HCT116 (cell line): Measurements from ENCODE around the gene ARID3A. TPM values are rescaled to one million over a fixed set of nuclear protein-coding genes. Genes with fewer than 3 reads are reported as not detected.

Experiments
- ATAC-seq: fragments of 200-7000 bp; cut with Tn5 transposase; 2 replicates; pipeline ENCODE4 v1.9.1; 2020; ENCODE audit warnings: mild to moderate bottlenecking, moderate library complexity
- BruUV-seq: library from RNA; stranded (reverse); fragments of 400-500 nt; replicated peaks from 2 replicates; lab custom pipeline; 2021; lab: Mats Ljungman, UMichigan
- CTCF ChIA-PET: fragments of 300-600 bp; sonication (Branson Sonifier 250); formaldehyde crosslinking; loops from one replicate; lab custom pipeline; 2021; ENCODE audit warnings: antibody characterized with exemption; lab: Charles Lee
- POLR2A ChIA-PET: fragments of 300-600, 350-600 bp; sonication (Branson Sonifier 250); formaldehyde crosslinking; loops from one replicate; lab custom pipeline; 2021; ENCODE audit warnings: antibody characterized with exemption; lab: Charles Lee
- RAD21 ChIA-PET, 2 experiments: fragments of 300-600 bp; sonication (Branson Sonifier 250); formaldehyde crosslinking; loops; one replicate each; lab custom pipeline; 2023; ENCODE audit warnings: low total read pairs in 2 of 2; ENCODE audit not compliant: uncharacterized antibody in 2 of 2, unreplicated experiment in 2 of 2, low non-redundant PET in 1 of 2; lab: Charles Lee
- DNase-seq: peaks from one replicate; pipeline ENCODE4 v3.0.0-alpha.2; 2010; ENCODE audit warnings: low read depth, low spot score
- H2AFZ ChIP-seq: fragments of 200-600 bp; shearing (Covaris generic), sonication (generic); 2 replicates; pipeline ENCODE4 v1.6.1; 2017; ENCODE audit warnings: low read depth, mixed run types, mixed read lengths, antibody characterized with exemption, low read length; ENCODE audit not compliant: poor library complexity, severe bottlenecking
- H3K27ac ChIP-seq: 2 replicates; pipeline ENCODE4 v1.5.1; 2012; ENCODE audit warnings: low read depth, low read length
- H3K27me3 ChIP-seq: fragments of 200-600 bp; sonication (generic); 2 replicates; pipeline ENCODE4 v1.6.1; 2016; ENCODE audit warnings: mixed run types, low read length, mixed read lengths; ENCODE audit not compliant: insufficient read depth
- H3K36me3 ChIP-seq, 2 experiments: fragments of 200-500 bp in 1 of 2; fragments of 200-600 bp in 1 of 2; sonication (Bioruptor generic) in 1 of 2; sonication (generic) in 1 of 2; 2 replicates each; pipeline versions ENCODE4 v1.5.1 to v1.6.1; 2014 to 2016; ENCODE audit warnings: low read length in 2 of 2, inconsistent platforms in 1 of 2, mixed read lengths in 1 of 2, mixed run types in 1 of 2; ENCODE audit not compliant: insufficient read depth in 2 of 2, control insufficient read depth in 1 of 2
- H3K4me1 ChIP-seq, 2 experiments: fragments of 200-600 bp in 1 of 2; sonication (generic) in 1 of 2; 2 replicates each; pipeline versions ENCODE4 v1.5.1 to v1.6.1; 2012 to 2017; ENCODE audit warnings: low read length in 2 of 2, inconsistent platforms in 1 of 2, mild to moderate bottlenecking in 1 of 2, mixed read lengths in 1 of 2, mixed run types in 1 of 2, moderate library complexity in 1 of 2; ENCODE audit not compliant: insufficient read depth in 2 of 2, control insufficient read depth in 1 of 2
- H3K4me2 ChIP-seq: fragments of 200-600 bp; sonication (generic); 2 replicates; pipeline ENCODE4 v1.6.1; 2017; ENCODE audit warnings: mixed run types, low read length, mixed read lengths
- H3K4me3 ChIP-seq, 2 experiments: fragments of 200-600 bp in 1 of 2; sonication (generic) in 1 of 2; replicated peaks in 1 of 2; 2 replicates each; pipeline ENCODE4 v1.5.1; 2011 to 2016; ENCODE audit warnings: low read length in 2 of 2, control low read depth in 1 of 2, low read depth in 1 of 2, mild to moderate bottlenecking in 1 of 2, mixed read lengths in 1 of 2, mixed run types in 1 of 2
- H3K79me2 ChIP-seq: fragments of 200-600 bp; sonication (generic); 2 replicates; pipeline ENCODE4 v1.6.1; 2017; ENCODE audit warnings: mild to moderate bottlenecking, mixed run types, low read length, moderate library complexity, mixed read lengths; ENCODE audit not compliant: insufficient read depth
- H3K9ac ChIP-seq: fragments of 200-600 bp; sonication (generic); 2 replicates; pipeline ENCODE4 v1.6.1; 2016; ENCODE audit warnings: low read length, mixed read lengths
- H3K9me2 ChIP-seq: fragments of 200-600 bp; sonication (generic), shearing (Covaris generic); 2 replicates; pipeline ENCODE4 v1.6.1; 2017; ENCODE audit warnings: mixed run types, mild to moderate bottlenecking, moderate library complexity; ENCODE audit not compliant: insufficient read depth
- H3K9me3 ChIP-seq, 2 experiments: fragments of 200-500 bp in 1 of 2; fragments of 200-600 bp in 1 of 2; sonication (Bioruptor generic) in 1 of 2; sonication (generic) in 1 of 2; 2 replicates each; pipeline ENCODE4 v1.6.1; 2014 to 2017; ENCODE audit warnings: low read length in 2 of 2, mixed read lengths in 2 of 2, inconsistent platforms in 1 of 2, low read depth in 1 of 2, mild to moderate bottlenecking in 1 of 2, mixed run types in 1 of 2, moderate library complexity in 1 of 2; ENCODE audit not compliant: control insufficient read depth in 1 of 2, insufficient read depth in 1 of 2
- H4K20me1 ChIP-seq: fragments of 200-600 bp; sonication (generic), shearing (Covaris generic); 2 replicates; pipeline ENCODE4 v1.6.1; 2017; ENCODE audit warnings: mixed run types, mild to moderate bottlenecking, moderate library complexity; ENCODE audit not compliant: insufficient read depth
- ATF3 ChIP-seq: IDR thresholded peaks from 2 replicates; pipeline ENCODE4 v1.6.1; 2012
- CBX3 ChIP-seq: IDR thresholded peaks from 2 replicates; pipeline ENCODE4 v1.6.1; 2012; ENCODE audit warnings: low read depth
- CEBPB ChIP-seq: IDR thresholded peaks from 2 replicates; pipeline ENCODE4 v1.6.1; 2012; ENCODE audit warnings: low read depth
- CTCF ChIP-seq, 3 experiments: fragments of 200-600 bp in 1 of 3; sonication (generic) in 1 of 3; IDR thresholded peaks in 2 of 3; conservative IDR thresholded peaks in 1 of 3; 2 replicates each; pipeline ENCODE4 v1.5.1; 2012 to 2017; ENCODE audit warnings: low read depth in 2 of 3, low read length in 2 of 3, antibody characterized with exemption in 1 of 3, borderline replicate concordance in 1 of 3, control low read depth in 1 of 3, mild to moderate bottlenecking in 1 of 3, mixed read lengths in 1 of 3, mixed run types in 1 of 3, moderate library complexity in 1 of 3; ENCODE audit not compliant: insufficient read depth in 1 of 3
- EGR1 ChIP-seq: IDR thresholded peaks from 2 replicates; pipeline ENCODE4 v1.6.1; 2012; ENCODE audit warnings: low read depth
- FOSL1 ChIP-seq: IDR thresholded peaks from 2 replicates; pipeline ENCODE4 v1.6.1; 2012; ENCODE audit warnings: low read depth
- JUND ChIP-seq: IDR thresholded peaks from 2 replicates; pipeline ENCODE4 v1.6.1; 2012
- MAX ChIP-seq: IDR thresholded peaks from 2 replicates; pipeline ENCODE4 v1.6.1; 2012
- POLR2A ChIP-seq: IDR thresholded peaks from 2 replicates; pipeline ENCODE4 v1.7.0; 2011; ENCODE audit warnings: borderline replicate concordance; ENCODE audit not compliant: insufficient read depth, insufficient read length; ENCODE audit errors: extremely low read depth
- POLR2AphosphoS5 ChIP-seq: IDR thresholded peaks from 2 replicates; pipeline ENCODE4 v1.6.1; 2011; ENCODE audit warnings: mild to moderate bottlenecking, low read depth, low read length, moderate library complexity
- RAD21 ChIP-seq: IDR thresholded peaks from 2 replicates; pipeline ENCODE4 v1.6.1; 2012; ENCODE audit warnings: low read depth, mild to moderate bottlenecking
- REST ChIP-seq: IDR thresholded peaks from 2 replicates; pipeline ENCODE4 v1.6.1; 2012; ENCODE audit warnings: low read depth
- SIN3A ChIP-seq: IDR thresholded peaks from 2 replicates; pipeline ENCODE4 v1.6.1; 2012; ENCODE audit warnings: low read depth
- SP1 ChIP-seq: IDR thresholded peaks from 2 replicates; pipeline ENCODE4 v1.6.1; 2012; ENCODE audit warnings: low read depth
- SRF ChIP-seq: IDR thresholded peaks from 2 replicates; pipeline ENCODE4 v1.6.1; 2012; ENCODE audit warnings: low read depth
- TCF7L2 ChIP-seq: IDR thresholded peaks from 2 replicates; pipeline ENCODE4 v1.7.0; 2011; ENCODE audit warnings: borderline replicate concordance, inconsistent platforms; ENCODE audit not compliant: insufficient read depth, insufficient read length; ENCODE audit errors: extremely low read depth
- YY1 ChIP-seq: IDR thresholded peaks from 2 replicates; pipeline ENCODE4 v1.6.1; 2011; ENCODE audit warnings: low read length, low read depth, moderate library complexity, mild to moderate bottlenecking; ENCODE audit not compliant: insufficient replicate concordance; ENCODE audit errors: extremely low read depth
- ZFX ChIP-seq: fragments of 450-650 bp; IDR thresholded peaks from 2 replicates; pipeline ENCODE4 v1.6.1; 2017
- ZNF274 ChIP-seq: fragments of 200-500 bp; sonication (Bioruptor generic); IDR thresholded peaks from 2 replicates; pipeline ENCODE4 v1.6.1; 2014; ENCODE audit warnings: mild to moderate bottlenecking, low read depth, low read length, inconsistent platforms
- intact Hi-C: fragments of 100-400 bp; cut with micrococcal nuclease; formaldehyde crosslinking; loops from 2 replicates; pipeline ENCODE4 v1.10.0; 2022
- total RNA-seq: library from RNA; stranded (reverse); gene quantifications from one replicate; pipeline ENCODE4 v1.2.1, GENCODE V29; 2021; ENCODE audit not compliant: unreplicated experiment

Gene ARID3A
- total RNA-seq, 1 experiment from 2014 or later, result 21.8 TPM

GRCh38 chr19:942133-942645, 16.4 kb downstream of the ARID3A start (continued):
- no peak for TF ChIP-seq REST
- no peak for TF ChIP-seq SP1
- no peak for TF ChIP-seq EGR1
- no peak for TF ChIP-seq TCF7L2
- TF ChIP-seq, all 23 proteins: peak for 0

- DNase-seq, result no peak
- peaks cover 25 to 38% of the 10 kb centered on the region in 2 experiments for H3K4me1 ChIP-seq
- TF ChIP-seq RAD21, result no peak
- TF ChIP-seq CBX3, result no peak
- no peak for TF ChIP-seq ZFX
- no peak for TF ChIP-seq MAX
- TF ChIP-seq YY1, result no peak
- no peak for TF ChIP-seq ATF3
- no peak for TF ChIP-seq CEBPB
- no peak for TF ChIP-seq TCF7L2
- TF ChIP-seq FOSL1, result no peak
- TF ChIP-seq POLR2A, result no peak
- no peak for TF ChIP-seq SP1
- no peak for TF ChIP-seq ZNF274
- TF ChIP-seq SRF, result no peak
- no peak for TF ChIP-seq CTCF (IDR thresholded peaks at IDR 0.05 in 2 of 3, conservative IDR thresholded peaks at IDR 0.05 in 1 of 3; ENCODE audit: borderline replicate concordance in 1 of 3, insufficient read depth in 1 of 3, low read depth in 2 of 3, low read length in 2 of 3)
- TF ChIP-seq POLR2AphosphoS5, result no peak
- no peak for TF ChIP-seq JUND
- no peak for TF ChIP-seq SIN3A
Observed at GRCh38 chr19:943551-944170, 17.8 kb downstream of the ARID3A start.

More at GRCh38 chr19:943551-944170, 17.8 kb downstream of the ARID3A start:
- H3K9me3 ChIP-seq, result no peaks in the 10 kb centered on the region
- H3K27me3 ChIP-seq, result no peaks in the 10 kb centered on the region
- intact Hi-C loops, result no loop called here
- no peaks in the 10 kb centered on the region; a peak in 1 of 4 replicates for H3K36me3 ChIP-seq
- ChIA-PET POLR2A (no interaction called here), CTCF (no interaction called here), RAD21 (no interaction called here)
- BruUV-seq, result no TSS peak
- H3K27ac ChIP-seq, result no peak overlapping the region
- no peak overlapping the region for H3K4me3 ChIP-seq
- H3K79me2 ChIP-seq, result peaks cover 11% of the 10 kb centered on the region; the same call in 1 of the 2 replicates
- H3K9ac ChIP-seq, result no peak overlapping the region
- H3K9me2 ChIP-seq, result no peaks in the 10 kb centered on the region
- no peaks in the 10 kb centered on the region for H4K20me1 ChIP-seq
- H2AFZ ChIP-seq, result no peak overlapping the region
- no peak overlapping the region for H3K4me2 ChIP-seq
- no peak for ATAC-seq
